IMR-90 (cell line): ENCODE results near the gene TUBA3C. TPM values are rescaled to one million over a fixed set of nuclear protein-coding genes. Genes with fewer than 3 reads are reported as not detected.

ENCODE experiments used
- ATAC-seq: fragments of 200-7000 bp; cut with Tn5 transposase; 2 replicates; pipeline ENCODE4 v1.9.1; 2020; ENCODE audit warnings: low read depth, mild to moderate bottlenecking, moderate library complexity
- BruUV-seq: library from RNA; stranded (reverse); fragments of 400-500 nt; replicated peaks from 2 replicates; lab custom pipeline; 2021; lab: Mats Ljungman, UMichigan
- CTCF ChIA-PET: fragments of 300-600 bp; formaldehyde crosslinking; extraction: SDS; loops from one replicate; lab custom pipeline; 2021; ENCODE audit warnings: antibody characterized with exemption; lab: Yijun Ruan, JAX
- POLR2A ChIA-PET: fragments of 300-600 bp; sonication (Branson Sonifier 250); formaldehyde crosslinking; loops from one replicate; lab custom pipeline; 2022; ENCODE audit warnings: antibody characterized with exemption; ENCODE audit not compliant: unreplicated experiment; lab: Charles Lee
- DNase-seq: peaks from one replicate; pipeline ENCODE4 v3.0.0; 2013
- H2AFZ ChIP-seq: replicated peaks from 2 replicates; pipeline ENCODE3; 2013; ENCODE audit warnings: low read length, mild to moderate bottlenecking; ENCODE audit not compliant: poor library complexity
- H2AK5ac ChIP-seq: 2 replicates; pipeline ENCODE4 v1.6.1; 2013; ENCODE audit warnings: low read depth, low read length, inconsistent platforms
- H2AK9ac ChIP-seq: replicated peaks from 2 replicates; pipeline ENCODE3; 2013; ENCODE audit warnings: mild to moderate bottlenecking, low read depth, low read length, moderate library complexity; ENCODE audit not compliant: poor library complexity
- H2BK120ac ChIP-seq: 2 replicates; pipeline ENCODE4 v1.6.1; 2013; ENCODE audit warnings: low read depth, low read length, inconsistent platforms
- H2BK15ac ChIP-seq: 3 replicates; pipeline ENCODE4 v1.6.1; 2013; ENCODE audit warnings: low read depth, low read length, inconsistent platforms
- H2BK20ac ChIP-seq: 2 replicates; pipeline ENCODE4 v1.6.1; 2013; ENCODE audit warnings: low read depth, mild to moderate bottlenecking, inconsistent platforms, low read length, moderate library complexity
- H2BK5ac ChIP-seq: 2 replicates; pipeline ENCODE4 v1.6.1; 2013; ENCODE audit warnings: mild to moderate bottlenecking, low read depth, low read length, inconsistent platforms; ENCODE audit not compliant: poor library complexity, severe bottlenecking
- H3K14ac ChIP-seq: replicated peaks from 2 replicates; pipeline ENCODE4 v1.6.1; 2013; ENCODE audit warnings: low read depth, low read length, inconsistent platforms
- H3K18ac ChIP-seq: 2 replicates; pipeline ENCODE4 v1.6.1; 2013; ENCODE audit warnings: low read depth, low read length, control low read depth
- H3K23ac ChIP-seq: 2 replicates; pipeline ENCODE4 v1.6.1; 2013; ENCODE audit warnings: low read depth, low read length, inconsistent platforms
- H3K27ac ChIP-seq: 2 replicates; pipeline ENCODE4 v1.5.1; 2013; ENCODE audit warnings: mild to moderate bottlenecking, control low read depth, low read length; ENCODE audit not compliant: insufficient read depth
- H3K27me3 ChIP-seq: 2 replicates; pipeline ENCODE4 v1.6.1; 2013; ENCODE audit warnings: low read length; ENCODE audit not compliant: control insufficient read depth, insufficient read depth
- H3K36me3 ChIP-seq: 2 replicates; pipeline ENCODE4 v1.6.1; 2013; ENCODE audit warnings: low read length, mixed read lengths; ENCODE audit not compliant: control insufficient read depth, insufficient read depth
- H3K4ac ChIP-seq: 2 replicates; pipeline ENCODE4 v1.6.1; 2013; ENCODE audit warnings: low read depth, low read length, inconsistent platforms
- H3K4me1 ChIP-seq: 2 replicates; pipeline ENCODE4 v1.6.1; 2013; ENCODE audit warnings: low read length, mixed read lengths; ENCODE audit not compliant: control insufficient read depth, insufficient read depth
- H3K4me2 ChIP-seq: 2 replicates; pipeline ENCODE4 v1.6.1; 2013; ENCODE audit warnings: low read depth, mild to moderate bottlenecking, control low read depth, low read length, moderate library complexity
- H3K4me3 ChIP-seq: 2 replicates; pipeline ENCODE4 v1.5.1; 2013; ENCODE audit warnings: low read depth, mild to moderate bottlenecking, control low read depth, low read length, moderate library complexity; ENCODE audit not compliant: insufficient read depth
- H3K56ac ChIP-seq: 2 replicates; pipeline ENCODE4 v1.6.1; 2013; ENCODE audit warnings: low read length, inconsistent platforms; ENCODE audit not compliant: insufficient read depth; ENCODE audit errors: extremely low read depth
- H3K79me1 ChIP-seq, 2 experiments: 2 replicates each; pipeline ENCODE4 v1.6.1; 2013; ENCODE audit warnings: low read length in 2 of 2, inconsistent platforms in 1 of 2, low read depth in 1 of 2
- H3K9ac ChIP-seq: 2 replicates; pipeline ENCODE4 v1.6.1; 2013; ENCODE audit warnings: low read depth, low read length, control low read depth
- H3K9me1 ChIP-seq: 2 replicates; pipeline ENCODE4 v1.6.1; 2013; ENCODE audit warnings: low read length, inconsistent platforms; ENCODE audit not compliant: insufficient read depth
- H3K9me3 ChIP-seq: 2 replicates; pipeline ENCODE4 v1.6.1; 2013; ENCODE audit warnings: low read length; ENCODE audit not compliant: control insufficient read depth, insufficient read depth
- H4K20me1 ChIP-seq: 2 replicates; pipeline ENCODE4 v1.6.1; 2013; ENCODE audit warnings: low read length, inconsistent platforms; ENCODE audit not compliant: insufficient read depth
- H4K5ac ChIP-seq: 2 replicates; pipeline ENCODE4 v1.6.1; 2013; ENCODE audit warnings: mild to moderate bottlenecking, low read depth, low read length, control low read depth
- H4K8ac ChIP-seq, 2 experiments: 2 replicates each; pipeline ENCODE4 v1.6.1; 2013; ENCODE audit warnings: low read depth in 2 of 2, low read length in 2 of 2, control low read depth in 1 of 2, inconsistent platforms in 1 of 2
- H4K91ac ChIP-seq: 2 replicates; pipeline ENCODE4 v1.6.1; 2013; ENCODE audit warnings: low read depth, low read length, inconsistent platforms; ENCODE audit not compliant: insufficient read depth
- BHLHE40 ChIP-seq: fragments of 150-350 bp; IDR thresholded peaks from 2 replicates; pipeline ENCODE4 v1.6.1; 2016; ENCODE audit warnings: mild to moderate bottlenecking, low read depth, low read length
- CEBPB ChIP-seq: IDR thresholded peaks from 2 replicates; pipeline ENCODE4 v1.6.1; 2012; ENCODE audit warnings: low read depth, low read length, improper control_type of control experiment
- CHD1 ChIP-seq: IDR thresholded peaks from 2 replicates; pipeline ENCODE4 v1.6.1; 2012; ENCODE audit warnings: low read depth, low read length, improper control_type of control experiment
- CTCF ChIP-seq: conservative IDR thresholded peaks from 2 replicates; pipeline ENCODE4 v1.5.1; 2012; ENCODE audit warnings: mild to moderate bottlenecking, low read depth, low read length, improper control_type of control experiment
- ELK1 ChIP-seq: fragments of 150-350 bp; IDR thresholded peaks from 2 replicates; pipeline ENCODE4 v1.6.1; 2016; ENCODE audit warnings: low read depth, mild to moderate bottlenecking, low read length, moderate library complexity, borderline replicate concordance
- FOS ChIP-seq: fragments of 150-350 bp; IDR thresholded peaks from 2 replicates; pipeline ENCODE4 v1.6.1; 2016; ENCODE audit warnings: low read depth, low read length
- MAFK ChIP-seq: IDR thresholded peaks from 2 replicates; pipeline ENCODE4 v1.6.1; 2012; ENCODE audit warnings: low read depth, low read length, improper control_type of control experiment
- MAZ ChIP-seq: IDR thresholded peaks from 2 replicates; pipeline ENCODE4 v1.6.1; 2012; ENCODE audit warnings: low read depth, mild to moderate bottlenecking, low read length, improper control_type of control experiment, moderate library complexity, borderline replicate concordance
- MXI1 ChIP-seq: IDR thresholded peaks from 2 replicates; pipeline ENCODE4 v1.6.1; 2012; ENCODE audit warnings: low read depth, mild to moderate bottlenecking, low read length, moderate library complexity, borderline replicate concordance
- NFE2L2 ChIP-seq: fragments of 150-350 bp; IDR thresholded peaks from 2 replicates; pipeline ENCODE4 v1.6.1; 2016; ENCODE audit warnings: low read depth, mild to moderate bottlenecking, low read length
- POLR2A ChIP-seq: IDR thresholded peaks from 2 replicates; pipeline ENCODE4 v1.6.1; 2012; ENCODE audit warnings: mild to moderate bottlenecking, low read depth, low read length
- RAD21 ChIP-seq: IDR thresholded peaks from 2 replicates; pipeline ENCODE4 v1.6.1; 2012; ENCODE audit warnings: low read length, improper control_type of control experiment
- RCOR1 ChIP-seq: IDR thresholded peaks from 2 replicates; pipeline ENCODE4 v1.6.1; 2012; ENCODE audit warnings: mild to moderate bottlenecking, low read length, improper control_type of control experiment; ENCODE audit not compliant: insufficient replicate concordance
- RFX5 ChIP-seq: IDR thresholded peaks from 2 replicates; pipeline ENCODE4 v1.8.0; 2012; ENCODE audit warnings: low read depth, mild to moderate bottlenecking, low read length, moderate library complexity
- SMC3 ChIP-seq: fragments of 150-350 bp; IDR thresholded peaks from 2 replicates; pipeline ENCODE4 v1.6.1; 2016; ENCODE audit warnings: low read depth, mild to moderate bottlenecking, antibody characterized with exemption, low read length, moderate library complexity
- USF2 ChIP-seq: fragments of 150-350 bp; IDR thresholded peaks from 2 replicates; pipeline ENCODE4 v1.6.1; 2017; ENCODE audit warnings: mild to moderate bottlenecking, antibody characterized with exemption, low read length, low read depth
- WGBS, 2 experiments: methylation state at CpG; one replicate each; pipeline versions ENCODE4 v1.1.5 to v1.1.7; 2013; ENCODE audit warnings: missing lambda C conversion rate in 2 of 2; ENCODE audit not compliant: insufficient read length in 1 of 2; ENCODE audit errors: extremely low coverage in 2 of 2; 5-methylcytosine and 5-hydroxymethylcytosine counted together
- dilution Hi-C: fragments of 300-500 bp; cut with HindIII; formaldehyde crosslinking; loops from one replicate; pipeline ENCODE4 v1.14.3; 2018; ENCODE audit warnings: low sequenced_read_pairs; ENCODE audit not compliant: unreplicated experiment
- in situ Hi-C: fragments of 300-500 bp; cut with MboI; formaldehyde crosslinking; loops from 3 replicates; pipeline ENCODE4 v1.14.3; 2019; ENCODE audit warnings: low sequenced_read_pairs, inconsistent platforms, mixed read lengths
- intact Hi-C: fragments of 100-400 bp; cut with micrococcal nuclease; formaldehyde crosslinking; loops from 2 replicates; pipeline ENCODE4 v1.10.0; 2022
- polyA plus RNA-seq, 3 experiments: library from polyadenylated mRNA; depleted of rRNA; stranded (reverse); fragments of >200 nt; gene quantifications; 2 replicates each; pipeline ENCODE4 v1.2.3, GENCODE V29; 2012; ENCODE audit warnings: low replicate concordance in 1 of 3
- total RNA-seq: library from RNA; depleted of rRNA; stranded (reverse); fragments of >200 nt; gene quantifications from 2 replicates; pipeline ENCODE4 v1.2.3, GENCODE V29; 2012

The TUBA3C gene
- total and polyA plus RNA-seq, 2 of the 4 experiments (the other 2 are of a cell fraction) = not detected

- Histone ChIP-seq H3K4ac (no peak overlapping the region), H2BK15ac (no peak overlapping the region), H2AK9ac (no peak overlapping the region), H2AFZ (no peak overlapping the region), H4K8ac (no peak overlapping the region), H3K4me3 (no peak overlapping the region), H3K56ac (no peak overlapping the region), H3K9me1 (no peaks in the 10 kb centered on the region), H3K36me3 (no peaks in the 10 kb centered on the region), H3K4me2 (no peak overlapping the region), H3K23ac (no peak overlapping the region), H3K27ac (no peak overlapping the region), H3K4me1 (no peaks in the 10 kb centered on the region), H3K9ac (no peak overlapping the region), H2BK20ac (no peak overlapping the region), H3K18ac (no peak overlapping the region), H3K9me3 (peaks cover 73% of the 10 kb centered on the region), H4K5ac (no peak overlapping the region), H4K20me1 (no peaks in the 10 kb centered on the region), H2AK5ac (no peak overlapping the region), H3K14ac (no peak overlapping the region), H3K27me3 (no peaks in the 10 kb centered on the region), H4K91ac (no peak overlapping the region), H2BK5ac (no peak overlapping the region), H3K79me1 (no peaks in the 10 kb centered on the region), H2BK120ac (no peak overlapping the region)
- BruUV-seq = no TSS peak
- ChIA-PET POLR2A (no interaction called here), CTCF (no interaction called here)
- DNase-seq (no peak), ATAC-seq (no peak)
- dilution Hi-C loops (no loop called here), in situ Hi-C loops (no loop called here), intact Hi-C loops (no loop called here)
- no peak for TF ChIP-seq MAFK
- TF ChIP-seq CTCF = no peak
- no peak for TF ChIP-seq BHLHE40
- no peak for TF ChIP-seq RFX5
- no peak for TF ChIP-seq FOS
- no peak for TF ChIP-seq MAZ
- no peak for TF ChIP-seq POLR2A
- TF ChIP-seq RAD21 = no peak
- no peak for TF ChIP-seq CEBPB
- TF ChIP-seq SMC3 = no peak
- no peak for TF ChIP-seq ELK1
- TF ChIP-seq NFE2L2 = no peak
- TF ChIP-seq MXI1 = no peak
- TF ChIP-seq CHD1 = no peak
- TF ChIP-seq RCOR1 = no peak
- TF ChIP-seq USF2 = no peak
- 80% methylated on average over 1 of the region's 14 CpGs; no CpG with 5 or more reads in 1 of the 2 experiments for WGBS, 2 experiments
Measured at GRCh38 chr13:19156013-19156825, 25.4 kb downstream of the TUBA3C start.
